Body of pancreas (tissue), 4 donors: ENCODE data around the gene LSM4. TPM values are rescaled to one million over a fixed set of nuclear protein-coding genes. Genes with fewer than 3 reads are reported as not detected.
A peak's percentile ranks its signal among the peaks of the same experiment; 100 is the strongest.

Source experiments
- ATAC-seq: fragments of 150-250 bp; one replicate; pipeline ENCODE4 v1.9.1; 2016
- DNase-seq, 4 donors: peaks; one replicate each; pipeline ENCODE4 v3.0.0-alpha.2; 2019
- H3K27ac ChIP-seq, 4 donors: fragments of 200-600 bp; sonication (generic); 1 replicate in 3 of 4; 2 replicates in 1 of 4; pipeline versions ENCODE4 v1.5.1 to v1.6.1; 2016 to 2019; ENCODE audit warnings: mild to moderate bottlenecking in 1 of 4, mixed read lengths in 1 of 4, moderate library complexity in 1 of 4
- H3K27me3 ChIP-seq, 2 donors: fragments of 200-600 bp; sonication (generic); one replicate each; pipeline ENCODE4 v1.6.0; 2016; ENCODE audit warnings: mild to moderate bottlenecking in 1 of 2
- H3K36me3 ChIP-seq, 2 donors: fragments of 200-600 bp; sonication (generic); replicated peaks in 1 of 2; 2 replicates each; pipeline ENCODE4 v1.5.1; 2016; ENCODE audit warnings: low read depth in 2 of 2; ENCODE audit not compliant: insufficient read depth in 1 of 2
- H3K4me1 ChIP-seq: fragments of 200-600 bp; sonication (generic); one replicate; pipeline ENCODE4 v1.6.0; 2016
- H3K4me3 ChIP-seq, 2 donors: fragments of 200-600 bp; sonication (generic); 1 replicate in 1 of 2; 2 replicates in 1 of 2; pipeline ENCODE4 v1.5.1; 2016 to 2019
- H3K9me3 ChIP-seq, 3 donors: fragments of 200-600 bp; sonication (generic); 1 replicate in 2 of 3; 2 replicates in 1 of 3; pipeline ENCODE4 v1.5.1; 2016
- POLR2A ChIP-seq, 3 donors: fragments of 450-650 bp; IDR thresholded peaks; one replicate each; pipeline ENCODE4 v1.6.1; 2016; ENCODE audit warnings: antibody characterized with exemption in 3 of 3, mild to moderate bottlenecking in 2 of 3
- WGBS, 2 donors: methylation state at CpG; one replicate each; pipeline ENCODE4 v1.1.5; 2017; 5-methylcytosine and 5-hydroxymethylcytosine counted together
- intact Hi-C: fragments of 100-400 bp; cut with DNase I; formaldehyde crosslinking; loops from one replicate; pipeline ENCODE4 v1.15.1; 2023
- total RNA-seq, 2 donors: library from RNA; depleted of rRNA; stranded (reverse); fragments of >200 nt; gene quantifications; one replicate each; pipeline ENCODE4 v1.1.0, GENCODE V29; 2016
- TF ChIP-seq, protein P1 (sequence below), 7 experiments: fragments of 450-650 bp in 4 of 7; fragments of 200-600 bp in 3 of 7; sonication (generic) in 3 of 7; IDR thresholded peaks; one replicate each; pipeline ENCODE4 v1.5.1; 2016 to 2019; ENCODE audit warnings: antibody characterized with exemption in 7 of 7

The LSM4 gene
- total RNA-seq, 2 donors from 2014 or later, result 45.7 to 94.6 TPM

DNA sequence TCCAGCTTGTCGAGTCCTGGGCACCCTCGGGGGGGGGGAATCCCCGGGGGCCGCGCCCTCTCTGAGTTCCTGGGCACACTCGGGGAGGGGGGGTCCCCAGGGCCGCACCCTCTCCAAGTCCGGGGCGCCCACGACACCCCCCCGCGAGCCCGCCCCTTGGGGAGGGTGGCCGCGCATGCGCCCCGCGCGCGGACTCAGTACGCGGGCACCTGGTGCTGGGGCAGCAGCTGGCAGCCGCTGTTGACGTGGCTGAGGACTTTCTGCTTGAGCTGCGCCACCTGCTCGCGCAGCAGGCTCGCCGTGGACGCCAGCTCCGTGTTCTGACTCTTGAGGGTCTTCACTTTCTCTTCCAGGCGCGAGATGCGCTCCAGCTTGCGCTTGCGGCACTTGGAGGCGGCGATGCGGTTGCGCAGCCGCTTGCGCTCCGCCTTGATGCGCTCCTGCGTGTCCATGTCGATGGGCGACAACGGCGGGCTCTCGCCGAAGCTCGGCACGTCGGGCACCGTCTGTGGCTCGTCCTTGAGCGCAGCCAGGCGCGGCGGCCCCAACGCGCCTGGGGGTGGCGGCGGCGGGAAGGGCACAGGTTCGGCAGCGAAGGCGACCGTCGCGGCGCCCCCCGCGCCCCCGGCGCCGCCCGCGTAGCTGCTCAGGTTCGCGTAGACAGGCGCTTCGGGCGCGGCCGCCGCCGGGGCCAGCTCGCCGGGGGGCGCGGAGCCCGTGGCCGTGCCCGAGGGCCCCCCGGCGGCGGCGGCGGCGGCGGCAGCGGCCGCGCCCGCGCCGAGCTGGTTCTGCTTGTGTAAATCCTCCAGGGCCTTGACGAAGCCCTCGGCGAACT, 42.4 kb downstream of the LSM4 start:
- Histone ChIP-seq H3K27ac (peak overlapping the region; percentile 97 to 100 (median 100)), H3K36me3 (peaks cover 6 to 7% of the 10 kb centered on the region in 2 donors), H3K9me3 (no peaks in the 10 kb centered on the region), H3K4me1 (peaks cover 49% of the 10 kb centered on the region), H3K27me3 (no peaks in the 10 kb centered on the region), H3K4me3 (peak overlapping the region; percentile 65 to 96)
- DNase-seq (peak; percentile 84 to 87 (median 86)), ATAC-seq (peak; percentile 31)
- intact Hi-C loops, result no loop called here
- WGBS, 2 donors, result 1% methylated on average over 85 of the region's 111 CpGs; no CpG with 5 or more reads in 1 of the 2 donors
- TF ChIP-seq, protein P1, sequence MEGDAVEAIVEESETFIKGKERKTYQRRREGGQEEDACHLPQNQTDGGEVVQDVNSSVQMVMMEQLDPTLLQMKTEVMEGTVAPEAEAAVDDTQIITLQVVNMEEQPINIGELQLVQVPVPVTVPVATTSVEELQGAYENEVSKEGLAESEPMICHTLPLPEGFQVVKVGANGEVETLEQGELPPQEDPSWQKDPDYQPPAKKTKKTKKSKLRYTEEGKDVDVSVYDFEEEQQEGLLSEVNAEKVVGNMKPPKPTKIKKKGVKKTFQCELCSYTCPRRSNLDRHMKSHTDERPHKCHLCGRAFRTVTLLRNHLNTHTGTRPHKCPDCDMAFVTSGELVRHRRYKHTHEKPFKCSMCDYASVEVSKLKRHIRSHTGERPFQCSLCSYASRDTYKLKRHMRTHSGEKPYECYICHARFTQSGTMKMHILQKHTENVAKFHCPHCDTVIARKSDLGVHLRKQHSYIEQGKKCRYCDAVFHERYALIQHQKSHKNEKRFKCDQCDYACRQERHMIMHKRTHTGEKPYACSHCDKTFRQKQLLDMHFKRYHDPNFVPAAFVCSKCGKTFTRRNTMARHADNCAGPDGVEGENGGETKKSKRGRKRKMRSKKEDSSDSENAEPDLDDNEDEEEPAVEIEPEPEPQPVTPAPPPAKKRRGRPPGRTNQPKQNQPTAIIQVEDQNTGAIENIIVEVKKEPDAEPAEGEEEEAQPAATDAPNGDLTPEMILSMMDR (IDR thresholded peaks at IDR 0.05), result peak in 2 of 7 experiments; percentile 5 to 7
- peak; percentile 88 to 95 (median 91) for TF ChIP-seq POLR2A (IDR thresholded peaks at IDR 0.05)

- TF ChIP-seq, protein P1 (IDR thresholded peaks at IDR 0.05), result peak; percentile 49 to 92 (median 81)
- TF ChIP-seq POLR2A (IDR thresholded peaks at IDR 0.05), result peak; percentile 84 to 94 (median 87)
- 0 to 1% methylated on average over 41 to 55 of the region's 55 CpGs for WGBS, 2 donors
Measured at GRCh38 chr19:18279516-18280246, 43.2 kb downstream of the LSM4 start.

GRCh38 chr19:18279266-18279515, 43.7 kb downstream of the LSM4 start:
- ATAC-seq, result no peak
- TF ChIP-seq, protein P1 (IDR thresholded peaks at IDR 0.05), result no peak
- no peak for TF ChIP-seq POLR2A (IDR thresholded peaks at IDR 0.05)
- no peak for DNase-seq
- peak overlapping the region; percentile 65 to 90 for H3K4me3 ChIP-seq
- no peaks in the 10 kb centered on the region for H3K27me3 ChIP-seq
- H3K36me3 ChIP-seq, result peaks cover 6 to 7% of the 10 kb centered on the region in 2 donors
- 0% methylated on average over 5 of the region's 5 CpGs for WGBS, 2 donors
- intact Hi-C loops, result loop anchor here (10.0 kb wide), 1 partner anchor 56 kb away; no protein-coding TSS in a partner anchor
- peaks cover 62% of the 10 kb centered on the region for H3K4me1 ChIP-seq
- H3K9me3 ChIP-seq, result no peaks in the 10 kb centered on the region
- peak overlapping the region; percentile 97 to 100 (median 100) for H3K27ac ChIP-seq

More at GRCh38 chr19:18279516-18280246, 43.2 kb downstream of the LSM4 start:
- Histone ChIP-seq H3K4me1 (peaks cover 57% of the 10 kb centered on the region), H3K36me3 (peaks cover 6 to 7% of the 10 kb centered on the region in 2 donors), H3K27me3 (no peaks in the 10 kb centered on the region), H3K27ac (peak overlapping the region; percentile 97 to 100 (median 100)), H3K4me3 (peak overlapping the region; percentile 65 to 90), H3K9me3 (no peaks in the 10 kb centered on the region)
- DNase-seq (peak; percentile 91 to 94 (median 92)), ATAC-seq (peak; percentile 49)
- intact Hi-C loops, result loop anchor here (10.0 kb wide), 1 partner anchor 55 kb away; no protein-coding TSS in a partner anchor

DNA sequence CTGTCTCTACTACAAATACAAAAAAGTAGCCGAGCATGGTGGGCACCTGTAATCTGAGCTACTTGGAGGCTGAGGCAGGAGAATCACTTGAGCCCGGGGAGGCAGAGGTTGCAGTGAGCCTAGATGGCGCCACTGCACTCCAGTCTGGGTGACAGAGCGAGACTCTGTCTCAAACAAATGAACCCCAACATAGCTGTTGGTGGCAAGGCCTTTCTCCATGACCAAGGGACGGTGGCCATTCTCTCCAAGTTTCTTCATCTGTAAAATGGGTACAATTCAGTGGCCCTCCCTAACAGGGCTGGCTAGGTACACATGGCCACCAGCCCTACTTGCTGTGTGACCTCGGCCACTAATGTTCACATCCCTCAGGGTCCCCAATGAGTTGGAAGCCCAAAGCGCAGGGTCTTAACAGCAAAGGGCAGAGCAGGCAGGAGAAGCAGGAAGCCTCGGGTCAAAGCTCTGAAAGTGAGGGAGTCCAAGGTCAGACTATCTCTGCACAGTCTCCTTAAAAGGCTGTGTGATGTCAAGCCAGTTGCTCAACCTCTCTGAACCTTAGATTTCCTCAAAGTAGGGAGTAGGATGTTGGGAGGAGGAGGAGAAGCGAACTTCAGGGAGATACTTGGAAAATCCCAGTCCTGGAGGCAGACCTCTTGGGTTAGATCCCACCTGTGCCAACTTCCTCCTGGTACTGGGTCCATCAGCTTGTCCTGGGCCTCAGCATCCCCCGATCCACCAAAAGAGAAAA, 44.2 kb downstream of the LSM4 start:
- DNase-seq (peak; percentile 36 to 64 (median 54)), ATAC-seq (no peak)
- Histone ChIP-seq H3K4me1 (peaks cover 67% of the 10 kb centered on the region), H3K27me3 (no peaks in the 10 kb centered on the region), H3K36me3 (peaks cover 6 to 7% of the 10 kb centered on the region in 2 donors), H3K9me3 (no peaks in the 10 kb centered on the region), H3K4me3 (peak overlapping the region in 1 of 2 donors; percentile 65), H3K27ac (peak overlapping the region in 3 of 4 donors; percentile 97 to 100 (median 100))
- WGBS, 2 donors, result 52 to 55% methylated on average over 10 of the region's 10 CpGs
- intact Hi-C loops, result loop anchor here (10.0 kb wide), 1 partner anchor 56 kb away; no protein-coding TSS in a partner anchor
- TF ChIP-seq, protein P1 (IDR thresholded peaks at IDR 0.05), result peak in 2 of 7 experiments; percentile 9 to 35
- TF ChIP-seq POLR2A (IDR thresholded peaks at IDR 0.05), result peak; percentile 24 to 48 (median 30)
